SU-DHL-6 (cell line): ENCODE data around the gene ATMIN.

Experiments
- CTCF ChIP-seq: fragments of 200-600 bp; sonication (generic); IDR thresholded peaks from one replicate; pipeline ENCODE4 v1.5.1; 2017; ENCODE audit warnings: antibody characterized with exemption, mild to moderate bottlenecking, low read length, moderate library complexity; ENCODE audit not compliant: insufficient read depth, poor library complexity, severe bottlenecking
- EZH2phosphoT487 ChIP-seq: fragments of 200-600 bp; sonication (generic), shearing (Covaris generic); conservative IDR thresholded peaks from 2 replicates; pipeline ENCODE4 v1.6.1; 2018; ENCODE audit warnings: mild to moderate bottlenecking, antibody characterized with exemption, low read length, moderate library complexity, mixed read lengths

- TF ChIP-seq CTCF (no peak), EZH2phosphoT487 (no peak)
Observed at GRCh38 chr16:80986557-80986956, 49.1 kb upstream of the ATMIN start.
